ENCODE measurements around the gene FHIT.

The FHIT gene

DNA sequence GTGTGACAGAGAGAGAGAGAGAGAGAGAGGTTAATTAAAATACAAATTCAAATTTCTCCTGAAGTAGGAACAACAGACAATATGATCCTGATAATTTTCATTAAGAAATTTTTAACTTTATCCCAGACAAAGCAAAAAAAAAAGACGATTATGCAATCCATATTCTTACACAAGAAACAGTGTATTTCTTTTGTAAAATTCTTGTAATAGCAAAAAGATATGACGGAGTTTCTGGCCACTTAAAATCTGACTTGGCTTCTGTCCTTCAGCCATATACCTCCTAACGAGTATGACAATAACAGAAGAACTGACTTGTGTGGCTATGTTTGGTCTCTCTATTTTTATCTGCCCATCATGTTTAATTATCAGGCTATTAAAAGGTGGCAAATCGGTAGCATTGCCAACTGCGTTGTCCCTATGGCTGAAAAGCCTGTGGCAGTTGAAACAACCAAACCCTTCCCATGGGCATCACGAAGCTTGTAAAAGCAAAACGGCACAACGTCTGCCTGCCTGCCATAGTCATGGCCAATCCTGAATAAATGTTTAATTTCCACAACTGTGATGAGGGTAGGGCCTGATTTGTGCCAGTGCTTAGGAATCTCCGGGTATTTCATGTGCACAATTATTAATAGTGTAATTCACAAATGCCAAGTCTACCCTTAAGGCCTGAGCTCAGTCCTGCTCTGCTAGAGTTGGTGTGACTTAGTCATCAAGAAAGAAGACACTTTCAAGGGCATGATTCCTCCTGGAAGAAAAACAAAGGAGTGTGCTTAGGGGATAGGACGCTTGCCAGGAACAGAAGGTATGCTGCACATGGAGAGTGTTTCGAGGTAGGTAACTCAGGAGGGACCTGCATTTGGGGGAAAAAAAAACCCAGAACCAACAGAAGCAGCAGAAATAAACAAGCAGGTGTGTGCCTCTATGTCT is 1090.2 kb downstream of the FHIT start:
- no peak for DNase-seq (ENCODE audit: low spot score)

DNA sequence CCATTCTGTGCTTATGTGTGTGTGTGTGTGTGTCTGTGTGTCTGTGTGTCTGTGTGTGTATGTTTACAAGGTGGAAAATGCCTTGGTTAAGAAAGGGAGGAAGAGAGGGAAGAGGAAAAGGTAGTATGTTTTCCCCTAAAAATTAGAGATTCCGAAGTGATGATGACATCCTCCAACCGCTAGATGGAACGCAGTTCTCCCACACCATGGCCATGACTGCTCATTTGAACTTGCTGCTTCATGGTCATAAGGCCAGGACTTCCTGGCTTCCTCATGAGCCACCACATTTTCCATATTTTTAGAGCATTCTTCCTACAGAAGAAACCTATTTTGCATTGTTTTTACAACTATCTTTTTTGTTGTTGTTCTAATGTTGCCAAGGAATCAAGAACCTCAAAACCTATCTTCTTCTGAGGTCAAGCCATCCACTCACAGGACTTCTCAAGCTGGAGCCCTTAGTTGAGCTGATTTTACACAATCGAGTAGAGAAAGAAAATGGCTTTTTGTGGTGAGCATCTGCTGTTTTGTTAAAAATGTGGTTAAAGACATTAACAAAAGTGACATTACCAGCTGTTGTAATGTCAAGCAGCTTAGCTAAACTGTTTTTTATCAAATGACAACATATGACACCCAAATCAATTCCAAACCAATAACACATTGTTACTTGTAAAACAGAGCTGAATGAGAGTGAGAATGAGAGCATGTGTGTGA is 1091.0 kb downstream of the FHIT start:
- no peak for DNase-seq (ENCODE audit: low spot score)

DNA sequence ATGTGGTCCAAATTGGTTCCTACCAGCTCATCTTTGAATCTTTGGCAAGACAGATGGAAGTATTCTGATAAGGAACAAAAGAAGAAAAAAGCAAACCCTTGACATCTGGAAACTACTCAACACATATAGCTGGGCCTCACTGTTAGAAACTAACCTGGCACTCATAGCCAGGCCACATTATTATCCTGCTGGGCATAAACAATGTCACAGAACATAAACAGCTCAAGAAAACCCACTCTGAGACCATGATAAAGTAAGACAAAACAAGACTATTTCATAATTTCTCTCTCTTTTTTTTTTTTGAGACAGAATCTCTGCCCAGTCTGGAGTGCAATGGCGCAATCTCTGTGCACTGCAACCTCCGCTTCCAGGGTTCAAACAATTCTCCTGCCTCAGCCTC is 1093.2 kb downstream of the FHIT start:
- DNase-seq (ENCODE audit: low spot score), result no peak

DNA sequence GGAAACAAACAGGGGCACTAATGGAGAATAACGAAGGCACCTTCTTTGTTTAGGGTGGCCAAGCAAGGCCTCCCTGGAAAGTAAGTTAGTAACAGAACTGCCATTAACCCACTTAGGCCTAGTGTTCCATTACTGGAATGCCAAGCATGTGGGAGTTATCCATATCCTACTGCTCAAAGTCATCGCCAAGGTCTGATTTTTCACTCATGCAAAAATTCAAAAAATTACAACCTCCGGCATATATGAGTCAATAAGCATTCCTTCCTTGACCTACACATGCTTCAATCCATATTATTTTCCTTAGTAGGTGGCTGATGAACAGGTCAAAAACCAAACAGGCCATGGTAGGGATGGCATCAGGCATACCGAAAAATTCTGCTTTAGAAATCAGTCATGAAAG is 1097.2 kb downstream of the FHIT start:
- no peak for DNase-seq (ENCODE audit: low spot score)

DNA sequence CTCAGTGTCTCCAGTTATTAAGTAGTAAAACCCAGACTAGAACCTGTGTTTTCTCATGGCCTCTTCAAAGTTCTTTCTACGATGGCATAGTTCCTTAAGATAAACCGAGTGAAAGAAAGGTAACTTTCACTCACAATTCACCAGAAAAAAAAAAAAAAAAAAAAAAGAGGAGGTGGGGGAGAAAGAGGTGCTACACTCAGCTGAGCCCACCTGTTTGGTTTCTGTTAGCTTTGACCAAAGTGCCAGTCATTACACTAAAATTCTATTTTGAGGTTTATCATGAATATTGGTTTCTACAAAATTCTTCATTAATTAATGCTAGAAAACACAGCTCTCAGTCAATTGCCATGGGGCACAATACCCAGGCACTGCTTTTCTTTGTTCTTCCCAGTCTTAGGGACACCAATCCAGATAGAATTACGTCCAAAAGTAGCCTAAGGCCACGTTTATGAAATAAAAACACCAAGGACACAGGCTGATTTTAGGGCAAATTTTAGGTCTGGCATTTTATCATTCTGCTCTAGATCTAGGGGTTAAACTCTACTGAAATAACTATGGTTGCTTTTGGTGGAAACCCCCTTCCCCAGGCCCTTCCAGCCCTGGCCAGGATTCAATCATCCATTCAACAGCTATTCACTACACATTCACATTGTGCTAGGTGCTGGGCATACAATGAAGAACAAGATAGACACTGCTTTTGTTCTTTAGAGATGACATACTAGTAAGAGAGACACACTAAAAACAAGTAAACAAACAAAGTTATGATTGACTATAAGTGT is 1097.8 kb downstream of the FHIT start:
- no peak for DNase-seq (ENCODE audit: low spot score)

DNA sequence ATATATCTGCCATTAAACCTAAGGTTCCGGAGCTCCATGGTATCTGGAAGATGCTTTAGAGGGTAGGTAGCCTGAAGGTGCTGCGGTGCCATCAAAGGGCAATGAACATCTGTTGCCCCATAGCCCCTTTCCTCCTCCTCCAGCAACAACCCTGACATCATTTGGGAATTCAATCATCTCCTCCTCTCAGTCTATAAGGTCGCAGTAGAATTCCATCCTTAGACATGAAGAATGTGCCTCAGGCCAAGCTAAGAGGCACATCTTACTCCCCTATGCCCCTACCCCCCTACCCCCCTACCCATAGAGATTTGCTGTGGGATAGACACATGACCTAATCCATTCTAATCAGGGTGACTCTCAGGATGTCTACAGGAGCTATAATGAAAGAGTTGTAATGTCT is 1101.8 kb downstream of the FHIT start:
- DNase-seq (ENCODE audit: low spot score), result no peak

DNA sequence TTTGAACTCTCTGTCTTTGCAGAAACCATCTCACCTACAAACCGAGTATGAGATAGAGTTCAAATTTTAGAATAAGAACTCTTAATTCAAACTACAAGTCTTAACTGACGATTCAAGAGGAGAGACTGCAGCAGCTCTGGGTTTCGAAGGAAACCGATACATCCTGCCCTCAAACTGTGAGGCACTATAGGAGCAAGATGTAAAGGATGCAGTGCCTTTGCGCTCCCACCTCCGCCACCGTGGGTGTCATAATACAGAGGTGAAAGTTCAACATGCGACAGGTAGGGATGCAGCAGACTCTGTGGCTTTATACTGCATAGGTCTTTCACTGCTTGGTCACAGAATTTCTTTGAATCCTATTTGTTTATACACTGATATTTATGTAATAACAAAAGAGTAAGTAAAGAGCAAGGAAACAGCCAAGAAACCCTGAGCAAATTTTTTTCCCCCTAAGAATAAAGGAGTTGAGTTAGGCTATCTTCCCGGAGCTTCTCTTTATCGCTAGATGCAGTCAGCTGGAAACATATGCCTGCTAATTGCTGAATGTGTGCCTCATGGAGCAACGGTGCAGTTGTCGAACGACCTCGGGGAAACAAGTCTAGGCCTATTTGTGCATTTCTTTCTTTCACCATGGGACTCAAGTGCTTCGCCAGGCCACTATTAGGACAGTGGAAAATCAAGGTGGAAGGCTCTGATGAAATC is 1103.9 kb downstream of the FHIT start:
- DNase-seq (ENCODE audit: low spot score), result no peak

DNA sequence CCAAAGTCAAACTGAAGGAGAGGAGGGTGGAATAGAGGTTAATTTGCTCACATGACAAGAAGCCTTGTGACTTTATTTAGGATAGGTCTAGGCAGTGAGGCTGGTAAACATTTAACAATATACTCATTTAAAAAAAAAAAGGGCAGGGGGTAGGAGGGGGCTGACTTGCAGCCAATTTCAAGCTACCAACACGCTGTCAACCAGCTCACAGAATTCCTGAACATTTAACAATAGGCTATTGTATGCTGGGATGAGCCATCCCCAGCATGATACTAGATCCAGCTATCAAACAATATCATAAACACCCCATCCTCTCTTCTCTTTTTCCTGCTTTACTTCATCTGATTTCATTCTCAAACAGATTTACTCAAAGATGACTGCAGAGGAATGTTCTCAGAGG is 1105.1 kb downstream of the FHIT start:
- DNase-seq (ENCODE audit: low spot score), result peak; percentile 76

DNA sequence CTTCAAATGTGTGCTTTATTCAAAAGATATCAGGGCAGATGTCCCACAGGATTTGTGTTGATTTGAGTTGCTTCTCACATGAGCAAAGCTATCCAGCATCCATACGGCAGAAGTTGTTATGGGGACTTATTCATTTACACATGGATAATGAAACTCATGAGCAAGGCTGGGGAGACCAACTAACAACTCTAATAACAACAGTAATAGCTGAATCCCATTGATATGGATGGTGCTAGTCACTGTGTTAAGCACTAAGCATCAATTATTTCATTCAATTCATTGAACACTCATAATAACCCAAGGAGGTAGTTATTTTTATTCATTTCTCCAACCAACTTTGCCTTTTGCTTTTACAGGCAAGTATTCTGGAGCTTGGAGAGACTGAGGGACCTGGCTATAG is 1107.2 kb downstream of the FHIT start:
- DNase-seq (ENCODE audit: low spot score), result no peak

DNA sequence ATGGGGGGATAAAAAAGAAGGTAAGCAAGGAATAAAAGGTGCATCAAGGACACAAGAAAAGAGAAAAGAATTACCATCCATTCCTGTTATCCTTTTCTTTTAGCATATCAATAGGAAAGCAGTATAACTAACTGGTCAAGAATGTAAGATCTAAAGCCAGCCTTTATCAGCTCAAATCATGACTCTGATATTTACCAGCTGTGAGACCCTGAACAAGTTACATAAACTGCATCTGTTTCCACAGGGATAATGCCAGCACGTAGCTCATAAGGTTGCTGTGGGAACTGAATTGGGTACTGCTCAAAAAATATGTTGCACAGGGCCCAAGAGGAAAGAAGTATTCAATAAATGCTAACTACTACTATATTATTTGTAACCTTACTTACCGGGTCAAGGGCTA is 1109.2 kb downstream of the FHIT start:
- DNase-seq (ENCODE audit: low spot score), result no peak

DNA sequence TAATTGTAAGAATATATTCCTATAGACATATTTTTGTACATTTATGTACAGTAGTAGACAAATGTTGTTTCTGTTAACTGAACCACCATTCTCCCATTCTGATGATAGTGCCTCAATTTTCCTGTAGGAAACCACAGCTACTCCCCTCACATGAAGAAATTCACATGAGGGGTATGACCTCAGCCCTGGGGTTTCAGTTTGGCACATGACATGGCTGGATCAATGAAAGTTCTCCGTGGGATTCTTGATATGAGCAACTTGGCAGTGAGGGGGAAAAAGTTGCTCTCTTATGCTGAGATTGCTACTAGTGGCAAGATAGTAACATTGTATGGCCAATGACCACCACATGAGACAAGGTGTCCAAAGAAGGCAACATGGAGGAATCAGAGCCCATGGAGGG is 1111.1 kb downstream of the FHIT start:
- no peak for DNase-seq (ENCODE audit: low spot score)

DNA sequence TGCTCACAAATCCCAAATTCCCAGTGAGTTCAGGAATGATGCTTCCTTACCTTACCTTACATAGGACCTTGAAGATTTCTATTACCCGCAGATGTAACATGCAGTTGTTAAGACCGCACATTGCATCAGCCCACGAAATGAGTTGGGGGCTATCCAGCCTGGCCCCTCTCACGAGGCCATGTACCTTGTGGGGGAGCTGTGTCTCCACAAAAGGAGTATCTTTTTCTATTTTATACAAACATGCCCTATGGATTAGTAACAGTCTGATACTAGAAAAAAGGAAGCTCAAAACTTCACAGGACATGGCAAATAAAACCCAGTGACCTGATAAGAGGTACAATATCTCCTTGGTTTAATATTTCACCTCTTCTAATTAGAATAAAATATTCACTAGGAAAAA is 1114.7 kb downstream of the FHIT start:
- no peak for DNase-seq (ENCODE audit: low spot score)

DNA sequence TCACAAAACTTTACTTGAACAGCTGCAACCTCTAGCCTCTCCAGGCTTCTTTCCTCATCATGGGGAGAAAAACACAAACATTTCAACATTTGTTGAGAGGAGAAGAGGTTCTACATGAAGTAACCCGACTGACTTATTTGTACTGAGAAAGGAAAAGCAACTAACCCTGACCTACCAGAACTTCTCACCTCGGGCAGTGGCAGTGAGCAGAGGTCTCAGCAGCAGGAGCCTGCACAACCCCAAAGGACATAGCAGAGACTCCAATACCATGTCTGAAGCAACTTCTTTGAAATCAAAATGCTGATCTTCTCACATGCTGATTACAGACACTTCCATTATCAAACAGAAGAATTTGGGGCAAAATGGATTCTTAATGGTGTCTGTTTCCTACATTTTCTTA is 1115.8 kb downstream of the FHIT start:
- no peak for DNase-seq (ENCODE audit: low spot score)

DNA sequence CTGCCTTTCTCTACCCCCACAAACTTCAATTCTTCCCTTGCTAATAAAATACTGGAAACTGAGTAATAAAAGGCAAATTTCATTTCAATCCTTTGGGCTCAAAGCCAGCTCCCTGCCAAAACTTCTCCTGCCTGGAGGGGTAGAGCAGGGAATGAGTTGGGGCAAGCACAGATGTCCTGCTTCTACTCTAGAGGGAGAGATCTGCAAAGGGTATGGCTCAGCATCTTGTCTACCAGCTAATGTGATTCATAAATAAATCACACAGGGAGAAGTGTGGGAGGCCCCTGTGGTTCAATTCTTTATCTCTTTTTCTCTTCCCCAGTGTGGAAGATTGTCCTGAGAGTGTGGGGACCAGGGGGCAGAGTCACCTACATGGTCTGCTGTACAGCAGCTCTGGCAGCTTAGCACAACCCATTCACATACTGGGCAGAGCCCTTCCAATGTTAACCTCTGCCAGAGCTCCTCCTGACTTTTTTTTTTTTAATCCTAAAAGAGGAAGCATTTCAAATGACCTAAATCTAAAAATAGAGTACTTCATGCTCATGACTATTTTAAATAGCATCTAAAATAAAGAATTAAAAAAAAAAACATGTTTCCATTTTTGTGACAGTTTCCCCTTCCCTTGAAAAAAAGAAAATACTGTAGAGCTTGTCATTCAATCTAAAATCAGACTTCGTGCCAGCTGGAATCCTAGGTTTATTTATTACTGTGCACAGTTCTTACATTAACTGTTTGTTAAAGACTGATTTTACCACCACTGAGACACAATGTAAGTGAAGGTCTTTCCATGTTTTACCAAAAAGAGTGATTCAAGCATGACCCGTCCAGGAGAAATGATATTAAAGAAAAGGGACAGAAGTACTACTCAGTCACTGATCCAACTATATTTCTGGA is 1117.7 kb downstream of the FHIT start:
- no peak for DNase-seq (ENCODE audit: low spot score)

DNA sequence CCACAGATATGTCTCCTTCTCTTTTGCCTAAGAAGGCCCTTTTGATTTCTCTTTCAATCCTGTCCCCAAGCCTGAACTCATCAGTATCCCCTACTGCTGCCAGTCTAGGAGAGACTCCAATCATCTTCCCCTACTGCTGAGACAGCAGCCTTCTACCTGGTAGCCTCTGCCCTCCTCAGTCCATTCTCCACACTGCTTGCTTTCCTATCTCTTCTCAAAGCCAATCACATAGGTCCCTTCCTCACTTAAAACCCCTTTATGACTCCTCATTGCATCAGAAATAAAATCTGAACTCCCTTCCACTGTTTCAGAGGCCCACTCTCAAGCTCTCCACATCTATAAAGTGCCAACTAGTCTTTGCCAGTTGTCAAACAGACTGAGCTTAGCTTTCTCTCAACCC is 1119.6 kb downstream of the FHIT start:
- no peak for DNase-seq (ENCODE audit: low spot score)

DNA sequence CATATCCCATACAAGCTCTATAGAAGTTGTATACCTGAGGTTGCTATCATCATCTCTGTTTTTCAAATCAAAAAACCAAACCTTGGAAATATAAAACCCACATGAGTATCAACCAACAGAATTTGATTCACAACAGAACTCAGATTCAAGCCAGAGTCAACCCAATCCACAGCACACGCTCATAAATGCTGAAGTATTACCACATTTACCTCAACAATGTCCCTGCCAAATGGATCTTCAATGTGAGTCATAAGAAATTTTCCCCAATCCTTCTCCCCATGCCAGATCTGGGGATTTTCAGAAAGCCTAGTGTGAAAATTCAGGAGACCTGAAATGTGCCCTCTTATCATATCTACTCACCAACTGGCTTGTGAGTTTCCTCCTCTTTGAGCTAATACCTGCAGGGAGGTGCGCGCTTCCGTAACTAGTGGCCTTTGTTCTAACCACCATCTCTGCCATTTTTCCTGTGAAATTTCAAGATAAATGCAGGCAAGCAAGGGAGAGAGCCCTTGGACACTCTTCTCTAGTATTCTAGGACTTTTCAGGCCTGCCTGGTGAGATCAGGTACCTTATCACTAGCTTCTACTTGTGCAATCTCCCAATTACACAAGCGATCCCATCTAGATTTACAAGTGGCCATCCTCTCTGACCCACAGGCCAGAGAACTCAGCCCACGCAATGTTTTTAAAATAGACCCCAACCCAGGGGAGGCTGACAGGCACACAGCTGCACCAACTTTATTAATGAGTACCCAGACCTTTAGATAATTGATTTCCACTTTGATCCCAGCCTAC is 1124.5 kb downstream of the FHIT start:
- DNase-seq (ENCODE audit: low spot score), result no peak

DNA sequence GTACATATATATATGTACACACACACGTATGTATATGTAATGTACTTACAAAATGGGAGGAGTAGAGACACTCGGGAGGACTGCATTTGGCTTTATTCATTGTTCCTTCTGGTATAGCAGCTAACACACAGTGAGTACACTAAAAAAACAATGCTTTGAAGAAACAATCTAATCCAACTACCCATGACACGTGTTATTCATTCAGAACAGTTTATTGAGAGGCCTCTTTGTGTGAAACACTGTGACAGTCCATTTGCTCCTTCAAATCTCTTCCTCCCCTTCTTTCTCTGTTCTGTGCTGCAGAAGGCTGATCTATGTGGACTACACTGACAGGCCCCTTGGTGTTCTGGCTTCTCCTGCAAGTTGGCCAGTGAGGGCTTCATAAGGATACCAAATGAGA is 1125.6 kb downstream of the FHIT start:
- DNase-seq (ENCODE audit: low spot score), result peak; percentile 78

DNA sequence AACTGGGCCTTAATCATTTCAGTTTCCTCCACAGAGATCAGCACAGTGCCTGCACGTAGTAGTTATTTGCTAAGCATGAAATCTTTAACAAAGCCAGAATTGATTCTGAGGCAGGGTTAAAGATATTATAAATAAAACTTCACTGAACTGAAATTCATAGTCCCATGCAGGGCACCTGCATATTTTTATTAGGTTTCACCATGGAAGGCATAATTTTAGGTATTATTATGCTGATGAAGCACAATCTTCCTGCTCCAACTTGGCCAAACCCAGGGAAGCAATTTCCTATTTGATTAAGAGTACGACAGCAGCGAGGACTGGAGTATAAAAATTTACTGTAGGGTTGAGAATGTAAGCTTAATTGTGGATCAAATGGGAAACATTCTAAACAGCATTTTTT is 1131.0 kb downstream of the FHIT start:
- DNase-seq (ENCODE audit: low spot score), result no peak

DNA sequence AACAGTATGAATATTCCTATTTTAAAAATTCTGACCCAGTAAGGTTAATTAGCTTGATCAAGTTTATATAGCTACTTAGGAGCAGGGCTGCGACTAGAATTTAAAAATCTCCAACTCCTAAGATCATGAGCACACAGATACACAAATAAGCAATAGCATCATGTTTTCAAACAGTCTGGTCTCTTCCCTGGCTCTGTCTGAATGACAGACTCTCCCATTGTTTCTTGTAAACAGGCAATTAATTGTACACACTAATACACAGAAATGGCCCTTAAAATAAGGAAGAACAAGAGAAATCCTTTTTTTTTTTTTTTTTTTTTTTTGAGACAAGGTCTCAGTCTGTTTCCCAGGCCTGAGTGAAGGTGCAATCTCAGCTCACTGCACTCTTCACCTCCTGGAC is 1137.1 kb downstream of the FHIT start:
- DNase-seq (ENCODE audit: low spot score), result peak; percentile 35

DNA sequence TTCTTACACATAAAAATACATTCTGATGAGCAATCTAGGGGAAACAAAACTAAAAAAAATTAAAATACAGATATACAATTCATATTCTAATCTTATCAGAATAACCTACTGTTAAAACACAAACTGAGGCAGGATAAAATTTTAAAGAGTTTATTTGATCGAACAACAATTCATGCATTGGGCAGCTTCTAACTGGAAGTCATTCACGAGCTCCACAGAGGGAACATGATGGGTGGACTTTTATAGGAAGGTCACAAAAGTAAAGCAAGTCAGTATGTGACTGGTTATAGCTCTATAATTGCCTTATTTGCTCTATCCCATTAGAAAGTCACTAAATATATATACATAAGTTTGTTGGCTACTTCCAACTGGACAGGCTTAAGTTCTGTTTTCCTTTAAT is 1144.0 kb downstream of the FHIT start:
- DNase-seq (ENCODE audit: low spot score), result no peak
